ENCODE measurements around the gene LACC1. TPM values are rescaled to one million over a fixed set of nuclear protein-coding genes. Genes with fewer than 3 reads are reported as not detected.

LACC1 gene
- total RNA-seq, 1 donor from 2014 or later = 1.7 TPM

- TF ChIP-seq CTCF (IDR thresholded peaks at IDR 0.05; ENCODE audit: partially characterized antibody, unreplicated experiment) = no peak
- no peaks in the 10 kb centered on the region for H3K36me3 Mint-ChIP-seq (ENCODE audit: unreplicated experiment)
- no peak for DNase-seq
- no peaks in the 10 kb centered on the region for H3K9me3 Mint-ChIP-seq (ENCODE audit: unreplicated experiment)
- H3K4me3 Mint-ChIP-seq (ENCODE audit: unreplicated experiment) = no peak overlapping the region
- no peaks in the 10 kb centered on the region for H3K4me1 Mint-ChIP-seq (ENCODE audit: low read depth, unreplicated experiment)
- no peak overlapping the region for H3K27ac Mint-ChIP-seq (ENCODE audit: unreplicated experiment)
- H3K27me3 Mint-ChIP-seq (ENCODE audit: unreplicated experiment) = no peaks in the 10 kb centered on the region
These were observed 14.8 kb upstream of the LACC1 start for GRCh38 chr13:43864921-43865320.

- H3K36me3 Mint-ChIP-seq (ENCODE audit: unreplicated experiment) = no peaks in the 10 kb centered on the region
- no peak overlapping the region for H3K27ac Mint-ChIP-seq (ENCODE audit: unreplicated experiment)
- TF ChIP-seq CTCF (IDR thresholded peaks at IDR 0.05; ENCODE audit: partially characterized antibody, unreplicated experiment) = no peak
- H3K4me1 Mint-ChIP-seq (ENCODE audit: low read depth, unreplicated experiment) = no peaks in the 10 kb centered on the region
- no peaks in the 10 kb centered on the region for H3K27me3 Mint-ChIP-seq (ENCODE audit: unreplicated experiment)
- no peaks in the 10 kb centered on the region for H3K9me3 Mint-ChIP-seq (ENCODE audit: unreplicated experiment)
- no peak overlapping the region for H3K4me3 Mint-ChIP-seq (ENCODE audit: unreplicated experiment)
- DNase-seq = no peak
These were observed 13.8 kb upstream of the LACC1 start for GRCh38 chr13:43865892-43866291.

- no peak for DNase-seq
- H3K27me3 Mint-ChIP-seq (ENCODE audit: unreplicated experiment) = no peaks in the 10 kb centered on the region
- H3K4me1 Mint-ChIP-seq (ENCODE audit: low read depth, unreplicated experiment) = no peaks in the 10 kb centered on the region
- TF ChIP-seq CTCF (IDR thresholded peaks at IDR 0.05; ENCODE audit: partially characterized antibody, unreplicated experiment) = no peak
- no peak overlapping the region for H3K4me3 Mint-ChIP-seq (ENCODE audit: unreplicated experiment)
- H3K27ac Mint-ChIP-seq (ENCODE audit: unreplicated experiment) = no peak overlapping the region
- H3K9me3 Mint-ChIP-seq (ENCODE audit: unreplicated experiment) = no peaks in the 10 kb centered on the region
- H3K36me3 Mint-ChIP-seq (ENCODE audit: unreplicated experiment) = no peaks in the 10 kb centered on the region
These were observed 7.5 kb upstream of the LACC1 start for GRCh38 chr13:43872181-43872580.

GRCh38 chr13:43874504-43875092 lies 5.1 kb upstream of the LACC1 start:
- peaks cover 5% of the 10 kb centered on the region for H3K27me3 Mint-ChIP-seq (ENCODE audit: unreplicated experiment)
- TF ChIP-seq CTCF (IDR thresholded peaks at IDR 0.05; ENCODE audit: partially characterized antibody, unreplicated experiment) = peak; percentile 68
- H3K9me3 Mint-ChIP-seq (ENCODE audit: unreplicated experiment) = peaks cover 3% of the 10 kb centered on the region
- H3K4me1 Mint-ChIP-seq (ENCODE audit: low read depth, unreplicated experiment) = peaks cover 9% of the 10 kb centered on the region
- H3K4me3 Mint-ChIP-seq (ENCODE audit: unreplicated experiment) = no peak overlapping the region
- H3K27ac Mint-ChIP-seq (ENCODE audit: unreplicated experiment) = no peak overlapping the region
- DNase-seq = no peak
- no peaks in the 10 kb centered on the region for H3K36me3 Mint-ChIP-seq (ENCODE audit: unreplicated experiment)

GRCh38 chr13:43876366-43876765 lies 3.3 kb upstream of the LACC1 start:
- H3K9me3 Mint-ChIP-seq (ENCODE audit: unreplicated experiment) = peaks cover 5% of the 10 kb centered on the region
- DNase-seq = no peak
- no peak overlapping the region for H3K27ac Mint-ChIP-seq (ENCODE audit: unreplicated experiment)
- no peak for TF ChIP-seq CTCF (IDR thresholded peaks at IDR 0.05; ENCODE audit: partially characterized antibody, unreplicated experiment)
- H3K27me3 Mint-ChIP-seq (ENCODE audit: unreplicated experiment) = peaks cover 7% of the 10 kb centered on the region
- no peak overlapping the region for H3K4me3 Mint-ChIP-seq (ENCODE audit: unreplicated experiment)
- H3K36me3 Mint-ChIP-seq (ENCODE audit: unreplicated experiment) = no peaks in the 10 kb centered on the region
- peaks cover 9% of the 10 kb centered on the region for H3K4me1 Mint-ChIP-seq (ENCODE audit: low read depth, unreplicated experiment)

All from glutamatergic neuron (in vitro differentiated cells).